Skeletal muscle tissue (tissue), 4 donors: ENCODE data around the gene SPIN2B. TPM values are rescaled to one million over a fixed set of nuclear protein-coding genes. Genes with fewer than 3 reads are reported as not detected.
"Not testable (repeated sequence)": the region's sequence is repeated elsewhere in the genome, so short reads cannot be mapped to it uniquely, and the experiment has no call there.

Source experiments
- H3K27ac ChIP-seq: one replicate; pipeline ENCODE4 v1.7.0; 2013; ENCODE audit warnings: mild to moderate bottlenecking, low read depth, low read length, inconsistent platforms
- H3K27me3 ChIP-seq, 3 donors: one replicate each; pipeline ENCODE4 v1.7.0; 2013; ENCODE audit warnings: low read length in 3 of 3; ENCODE audit not compliant: control insufficient read depth in 3 of 3, insufficient read depth in 3 of 3
- H3K36me3 ChIP-seq, 3 donors: one replicate each; pipeline ENCODE4 v1.7.0; 2013; ENCODE audit warnings: low read length in 3 of 3; ENCODE audit not compliant: control insufficient read depth in 3 of 3, insufficient read depth in 3 of 3
- H3K4me1 ChIP-seq, 3 donors: one replicate each; pipeline ENCODE4 v1.7.0; 2013; ENCODE audit warnings: low read length in 3 of 3, mild to moderate bottlenecking in 3 of 3; ENCODE audit not compliant: control insufficient read depth in 3 of 3, insufficient read depth in 3 of 3
- H3K4me3 ChIP-seq, 3 donors: one replicate each; pipeline ENCODE4 v1.7.0; 2013; ENCODE audit warnings: low read length in 3 of 3
- H3K9ac ChIP-seq, 3 donors: one replicate each; pipeline ENCODE4 v1.7.0; 2013; ENCODE audit warnings: low read length in 3 of 3, mild to moderate bottlenecking in 3 of 3, moderate library complexity in 2 of 3, low read depth in 1 of 3
- H3K9me3 ChIP-seq, 3 donors: one replicate each; pipeline ENCODE4 v1.7.0; 2013; ENCODE audit warnings: low read length in 3 of 3; ENCODE audit not compliant: control insufficient read depth in 3 of 3
- total RNA-seq: library from RNA; depleted of rRNA; stranded (reverse); fragments of >200 nt; gene quantifications from one replicate; pipeline ENCODE4 v1.2.3, GENCODE V29; 2014
- donor health status: Osteomylitis.

Gene SPIN2B
- total RNA-seq, 1 donor from 2014 or later: 7.8 TPM

- not testable (repeated sequence) for H3K9me3 ChIP-seq, H3K36me3 ChIP-seq, H3K4me3 ChIP-seq, H3K4me1 ChIP-seq, H3K9ac ChIP-seq, H3K27me3 ChIP-seq, H3K27ac ChIP-seq
Observed at GRCh38 chrX:57102918-57103317, 18.4 kb downstream of the SPIN2B start.

- Histone ChIP-seq H3K27me3 (peaks cover 0 to 2% (median 0%) of the 10 kb centered on the region in 3 donors), H3K36me3 (peaks cover 0 to 6% (median 3%) of the 10 kb centered on the region in 3 donors), H3K9me3 (peaks cover 0 to 2% (median 0%) of the 10 kb centered on the region in 3 donors), H3K27ac (no peak overlapping the region), H3K9ac (no peak overlapping the region), H3K4me3 (no peak overlapping the region), H3K4me1 (peaks cover 0 to 2% (median 0%) of the 10 kb centered on the region in 3 donors)
Observed at GRCh38 chrX:57083143-57083542, 38.2 kb downstream of the SPIN2B start.

DNA sequence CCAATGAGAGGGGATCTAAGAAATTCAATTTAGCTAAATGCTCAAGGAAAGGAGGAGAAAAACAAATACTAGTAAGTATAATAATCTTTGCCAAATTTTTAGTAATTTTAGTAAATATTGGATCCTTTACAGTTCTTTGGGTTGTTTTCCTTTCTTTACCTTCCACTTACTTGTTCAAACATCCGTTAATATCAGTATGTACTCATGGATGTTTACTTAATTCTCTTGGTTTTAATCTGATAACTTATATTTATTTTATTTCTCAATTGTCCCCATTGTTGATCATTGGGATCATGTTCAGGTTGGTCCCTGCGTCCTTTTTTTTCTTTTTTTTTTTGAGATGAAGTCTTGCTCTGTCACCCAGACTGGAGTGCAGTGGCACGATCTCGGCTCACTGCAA is 46.9 kb downstream of the SPIN2B start:
- no peaks in the 10 kb centered on the region for H3K36me3 ChIP-seq
- H3K27ac ChIP-seq: no peak overlapping the region
- H3K27me3 ChIP-seq: no peaks in the 10 kb centered on the region
- no peaks in the 10 kb centered on the region for H3K9me3 ChIP-seq
- no peak overlapping the region for H3K4me3 ChIP-seq
- no peaks in the 10 kb centered on the region for H3K4me1 ChIP-seq
- H3K9ac ChIP-seq: no peak overlapping the region

DNA sequence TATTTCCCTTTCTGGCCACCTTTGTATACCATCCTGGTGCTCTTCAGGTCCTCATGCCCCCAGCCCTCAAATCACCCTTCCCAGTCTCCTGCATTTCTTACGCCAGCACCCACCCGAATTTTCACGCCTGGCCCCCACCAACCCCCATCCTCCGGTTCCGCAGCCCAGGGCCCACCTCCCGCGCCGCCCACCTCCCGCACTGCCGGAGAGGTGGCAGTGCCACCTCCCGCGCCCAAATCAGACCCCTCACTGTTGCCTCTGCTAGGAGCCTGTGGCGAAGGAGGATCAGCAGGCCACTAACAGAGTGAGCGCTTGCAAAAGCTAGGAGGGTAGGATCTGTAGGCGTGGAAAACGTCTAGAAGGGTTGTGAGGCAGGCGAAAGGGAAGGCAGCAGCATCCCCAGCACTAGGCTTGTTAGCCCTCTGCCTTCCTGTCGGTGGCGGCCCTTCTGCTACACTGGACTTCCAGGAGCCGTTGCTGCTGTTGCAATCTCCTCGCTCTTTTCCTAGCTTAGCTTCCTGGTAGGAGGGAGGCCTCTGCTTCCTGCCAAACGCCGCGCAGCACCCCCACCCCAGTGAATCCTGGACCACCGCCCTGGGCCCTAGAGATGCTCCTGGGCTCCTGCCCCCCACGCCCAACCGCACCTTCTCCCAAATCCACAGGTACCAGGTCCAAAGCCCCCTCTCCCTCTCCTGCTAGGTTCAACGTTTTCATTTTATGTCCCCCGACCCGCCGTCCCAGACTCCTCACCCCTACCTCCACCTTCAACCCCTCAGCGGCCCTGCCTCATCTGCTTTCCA is 51.0 kb downstream of the SPIN2B start:
- H3K36me3 ChIP-seq: no peaks in the 10 kb centered on the region
- no peaks in the 10 kb centered on the region for H3K4me1 ChIP-seq
- H3K27ac ChIP-seq: no peak overlapping the region
- H3K4me3 ChIP-seq: no peak overlapping the region
- no peaks in the 10 kb centered on the region for H3K9me3 ChIP-seq
- no peak overlapping the region for H3K9ac ChIP-seq
- no peaks in the 10 kb centered on the region for H3K27me3 ChIP-seq

Other genes with a start within 250 kb of the SPIN2B start
- 11.0 TPM for gene SPIN3, start 126.0 kb downstream of the SPIN2B start, total RNA-seq
- gene SPIN2A, start 15.8 kb upstream of the SPIN2B start, total RNA-seq: 3.7 TPM
- gene FAAH2, start 165.2 kb upstream of the SPIN2B start, total RNA-seq: not detected